Sigmoid colon (tissue), 7 donors: ENCODE measurements around the gene PPP1CB. TPM values are rescaled to one million over a fixed set of nuclear protein-coding genes. Genes with fewer than 3 reads are reported as not detected.

ENCODE experiments used
- DNase-seq: peaks from one replicate; pipeline ENCODE4 v3.0.0-alpha.2; 2019
- H3K27ac ChIP-seq, 4 donors: fragments of 200-600 bp; sonication (generic); one replicate each; pipeline ENCODE4 v1.5.1; 2016 to 2019; ENCODE audit warnings: mild to moderate bottlenecking in 1 of 4
- H3K27me3 ChIP-seq, 3 donors: fragments of 200-600 bp; sonication (generic); one replicate each; pipeline ENCODE4 v1.5.1; 2019; ENCODE audit warnings: mild to moderate bottlenecking in 1 of 3
- H3K36me3 ChIP-seq, 4 donors: fragments of 200-600 bp; sonication (generic); one replicate each; pipeline ENCODE4 v1.5.1; 2016 to 2019
- H3K4me1 ChIP-seq, 4 donors: fragments of 200-600 bp; sonication (generic); one replicate each; pipeline ENCODE4 v1.5.1; 2017 to 2019
- H3K4me3 ChIP-seq, 4 donors: fragments of 200-600 bp; sonication (generic); one replicate each; pipeline ENCODE4 v1.5.1; 2017 to 2019; ENCODE audit warnings: mild to moderate bottlenecking in 2 of 4, moderate library complexity in 1 of 4
- H3K9me3 ChIP-seq, 4 donors: fragments of 200-600 bp in 3 of 4; sonication (generic) in 3 of 4; one replicate each; pipeline versions ENCODE4 v1.5.1 to v1.6.1; 2013 to 2019
- EP300 ChIP-seq, 4 donors: sonication (generic); formaldehyde crosslinking; IDR thresholded peaks; one replicate each; pipeline ENCODE4 v1.6.1; 2017; ENCODE audit warnings: antibody characterized with exemption in 4 of 4
- POLR2A ChIP-seq, 2 donors: fragments of 450-650 bp; IDR thresholded peaks; one replicate each; pipeline ENCODE4 v1.6.1; 2016; ENCODE audit warnings: antibody characterized with exemption in 2 of 2, mild to moderate bottlenecking in 2 of 2, moderate library complexity in 2 of 2
- POLR2AphosphoS5 ChIP-seq, 4 donors: sonication (generic); formaldehyde crosslinking; IDR thresholded peaks; one replicate each; pipeline ENCODE4 v1.6.1; 2017; ENCODE audit warnings: antibody characterized with exemption in 4 of 4
- WGBS, 2 donors: extraction: QIAGEN DNeasy Blood & Tissue Kit; methylation state at CpG; one replicate each; pipeline ENCODE4 v1.1.7; 2013; 5-methylcytosine and 5-hydroxymethylcytosine counted together
- intact Hi-C: fragments of 100-400 bp; cut with DNase I; formaldehyde crosslinking; loops from one replicate; pipeline ENCODE4 v1.15.1; 2023
- polyA plus RNA-seq, 3 donors: library from polyadenylated mRNA; stranded (reverse); fragments of 200-250 nt; gene quantifications; one replicate each; pipeline ENCODE4 v1.2.3, GENCODE V29; 2013
- total RNA-seq, 4 donors: library from RNA; depleted of rRNA; stranded (reverse); fragments of >200 nt; gene quantifications; one replicate each; pipeline ENCODE4 v1.1.0, GENCODE V29; 2016
- TF ChIP-seq, protein P1 (sequence below), 4 experiments: fragments of 450-650 bp in 3 of 4; fragments of 200-600 bp in 1 of 4; IDR thresholded peaks; one replicate each; pipeline ENCODE4 v1.5.1; 2016 to 2019; ENCODE audit warnings: antibody characterized with exemption in 4 of 4, mild to moderate bottlenecking in 3 of 4, moderate library complexity in 2 of 4
- donor health status: healthy with polysubstance abuse.
- donor health status: Bipolar disorder and iron deficiency.
- donor health status: healthy.

PPP1CB gene
- total and polyA plus RNA-seq, 7 donors = 88.7 to 567 (median 446) TPM

DNA sequence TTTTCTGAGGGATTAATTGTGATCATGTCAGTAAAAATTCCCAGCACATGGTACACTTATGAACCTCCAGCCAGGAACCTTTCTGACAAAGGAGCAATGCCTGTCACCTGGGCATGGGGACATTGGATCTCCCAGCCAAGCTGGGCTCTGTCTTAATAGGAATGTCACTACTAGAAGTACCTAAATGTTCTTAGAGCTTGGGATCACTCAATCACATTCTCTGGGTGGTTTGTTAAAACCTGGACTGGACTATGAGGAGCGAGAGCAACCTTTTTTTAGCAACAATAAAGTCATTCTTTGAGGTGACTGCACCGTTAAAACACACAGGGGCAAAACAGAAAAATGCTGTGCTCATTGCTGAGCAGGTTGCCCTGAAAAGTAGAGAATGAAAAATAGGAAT, 6.4 kb upstream of the PPP1CB start:
- H3K4me1 ChIP-seq = peaks cover 0 to 5% (median 3%) of the 10 kb centered on the region in 4 donors
- no peaks in the 10 kb centered on the region for H3K36me3 ChIP-seq
- TF ChIP-seq, protein P1, sequence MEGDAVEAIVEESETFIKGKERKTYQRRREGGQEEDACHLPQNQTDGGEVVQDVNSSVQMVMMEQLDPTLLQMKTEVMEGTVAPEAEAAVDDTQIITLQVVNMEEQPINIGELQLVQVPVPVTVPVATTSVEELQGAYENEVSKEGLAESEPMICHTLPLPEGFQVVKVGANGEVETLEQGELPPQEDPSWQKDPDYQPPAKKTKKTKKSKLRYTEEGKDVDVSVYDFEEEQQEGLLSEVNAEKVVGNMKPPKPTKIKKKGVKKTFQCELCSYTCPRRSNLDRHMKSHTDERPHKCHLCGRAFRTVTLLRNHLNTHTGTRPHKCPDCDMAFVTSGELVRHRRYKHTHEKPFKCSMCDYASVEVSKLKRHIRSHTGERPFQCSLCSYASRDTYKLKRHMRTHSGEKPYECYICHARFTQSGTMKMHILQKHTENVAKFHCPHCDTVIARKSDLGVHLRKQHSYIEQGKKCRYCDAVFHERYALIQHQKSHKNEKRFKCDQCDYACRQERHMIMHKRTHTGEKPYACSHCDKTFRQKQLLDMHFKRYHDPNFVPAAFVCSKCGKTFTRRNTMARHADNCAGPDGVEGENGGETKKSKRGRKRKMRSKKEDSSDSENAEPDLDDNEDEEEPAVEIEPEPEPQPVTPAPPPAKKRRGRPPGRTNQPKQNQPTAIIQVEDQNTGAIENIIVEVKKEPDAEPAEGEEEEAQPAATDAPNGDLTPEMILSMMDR (IDR thresholded peaks at IDR 0.05) = no peak
- TF ChIP-seq EP300 (IDR thresholded peaks at IDR 0.05) (no peak), POLR2A (IDR thresholded peaks at IDR 0.05) (no peak), POLR2AphosphoS5 (IDR thresholded peaks at IDR 0.05) (no peak)
- no peak overlapping the region for H3K4me3 ChIP-seq
- H3K9me3 ChIP-seq = no peaks in the 10 kb centered on the region
- H3K27me3 ChIP-seq = no peaks in the 10 kb centered on the region
- no peak for DNase-seq
- intact Hi-C loops = no loop called here
- 66 to 78% methylated on average over 2 of the region's 2 CpGs for WGBS, 2 donors
- peak overlapping the region in 1 of 4 donors; percentile 100 for H3K27ac ChIP-seq

DNA sequence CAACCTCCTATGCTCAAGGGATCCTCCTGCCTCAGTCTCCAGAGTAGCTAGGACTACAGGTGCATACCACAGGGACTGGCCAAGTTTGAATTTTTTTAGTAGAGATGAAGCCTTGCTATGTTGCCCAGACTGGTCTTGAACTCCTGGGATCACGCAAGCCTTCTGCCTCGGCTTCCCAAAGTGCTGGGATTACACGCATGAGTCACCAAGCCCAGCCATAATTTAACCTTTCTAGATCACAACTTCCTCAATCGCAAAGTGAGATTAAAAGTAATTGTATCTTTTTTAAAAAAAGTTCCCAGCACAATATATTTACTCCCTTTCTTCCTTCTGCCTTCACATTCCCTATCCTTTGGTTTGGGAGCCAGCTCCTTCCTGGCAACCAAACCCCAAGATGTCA, 5.8 kb upstream of the PPP1CB start:
- H3K4me3 ChIP-seq = no peak overlapping the region
- H3K36me3 ChIP-seq = no peaks in the 10 kb centered on the region
- DNase-seq = no peak
- intact Hi-C loops = no loop called here
- H3K27me3 ChIP-seq = no peaks in the 10 kb centered on the region
- peaks cover 0 to 11% (median 9%) of the 10 kb centered on the region in 4 donors for H3K4me1 ChIP-seq
- TF ChIP-seq POLR2AphosphoS5 (IDR thresholded peaks at IDR 0.05) (no peak), EP300 (IDR thresholded peaks at IDR 0.05) (no peak), POLR2A (IDR thresholded peaks at IDR 0.05) (no peak)
- TF ChIP-seq, protein P1 (IDR thresholded peaks at IDR 0.05) = no peak
- H3K27ac ChIP-seq = peak overlapping the region in 2 of 4 donors; percentile 5 to 100
- 51 to 70% methylated on average over 4 of the region's 4 CpGs for WGBS, 2 donors
- H3K9me3 ChIP-seq = no peaks in the 10 kb centered on the region

DNA sequence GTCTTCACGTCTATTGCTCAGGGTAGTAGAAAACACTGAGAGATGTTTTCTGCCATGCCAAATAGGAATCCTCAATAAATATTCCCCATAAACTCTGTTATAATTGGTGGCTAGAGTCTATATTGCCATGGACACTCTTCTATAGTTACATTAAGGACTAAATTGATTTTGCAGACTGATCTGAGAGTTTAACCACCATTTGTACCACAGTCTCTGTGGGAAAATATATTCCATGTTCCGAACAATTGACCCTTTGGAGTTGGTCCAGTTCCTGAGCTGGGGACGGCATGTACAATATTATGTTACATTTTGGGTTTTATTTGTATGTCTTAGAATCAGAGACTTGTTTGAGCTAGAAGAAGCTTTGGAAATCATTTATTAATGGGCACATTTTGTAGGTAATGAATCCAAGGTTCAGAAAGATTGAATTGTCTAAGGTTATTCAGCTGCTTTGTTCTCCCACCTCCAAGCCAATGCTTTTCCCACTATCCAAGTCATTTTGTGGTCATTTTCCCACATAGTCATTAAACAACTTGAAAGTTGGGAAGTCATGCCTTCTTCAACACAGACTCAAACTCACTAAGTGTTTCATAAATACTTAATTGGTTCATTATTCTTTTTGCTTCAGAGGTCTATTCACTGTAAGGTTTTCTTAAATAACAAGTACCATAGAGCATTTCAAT, 5.1 kb upstream of the PPP1CB start:
- no peaks in the 10 kb centered on the region for H3K9me3 ChIP-seq
- no peaks in the 10 kb centered on the region for H3K36me3 ChIP-seq
- H3K4me1 ChIP-seq = peaks cover 0 to 15% (median 10%) of the 10 kb centered on the region in 4 donors
- peak overlapping the region in 1 of 4 donors; percentile 100 for H3K27ac ChIP-seq
- no peak for DNase-seq
- intact Hi-C loops = no loop called here
- WGBS, 2 donors = 92 to 96% methylated on average over 3 of the region's 3 CpGs
- H3K4me3 ChIP-seq = no peak overlapping the region
- H3K27me3 ChIP-seq = no peaks in the 10 kb centered on the region
- TF ChIP-seq, protein P1 (IDR thresholded peaks at IDR 0.05) = no peak
- TF ChIP-seq EP300 (IDR thresholded peaks at IDR 0.05) (no peak), POLR2AphosphoS5 (IDR thresholded peaks at IDR 0.05) (no peak), POLR2A (IDR thresholded peaks at IDR 0.05) (no peak)

DNA sequence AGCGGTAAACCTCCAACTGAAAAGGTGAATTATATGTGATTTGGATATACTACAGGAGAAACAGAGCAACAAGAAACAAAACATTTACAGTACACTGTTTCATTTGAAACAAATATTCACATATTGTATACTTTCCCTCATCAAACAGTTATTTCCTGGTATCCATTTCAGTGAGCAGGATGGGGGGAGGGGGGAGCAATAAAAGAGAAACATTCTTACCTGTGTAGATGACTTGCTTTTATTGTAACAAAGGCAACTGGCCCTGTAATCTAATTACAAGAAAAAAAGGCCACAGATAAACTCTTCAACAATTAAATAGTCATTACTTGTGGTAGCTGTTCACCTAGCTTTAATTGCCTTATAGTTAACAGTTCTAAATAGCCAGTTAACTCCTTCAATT, 3.9 kb upstream of the PPP1CB start:
- Histone ChIP-seq H3K4me1 (peaks cover 0 to 15% (median 10%) of the 10 kb centered on the region in 4 donors), H3K36me3 (no peaks in the 10 kb centered on the region), H3K9me3 (no peaks in the 10 kb centered on the region), H3K27ac (peak overlapping the region in 1 of 4 donors; percentile 100), H3K4me3 (no peak overlapping the region), H3K27me3 (no peaks in the 10 kb centered on the region)
- 32 to 78% methylated on average over 1 of the region's 1 CpG for WGBS, 2 donors
- intact Hi-C loops = no loop called here
- no peak for DNase-seq
- TF ChIP-seq EP300 (IDR thresholded peaks at IDR 0.05) = no peak
- TF ChIP-seq, protein P1 (IDR thresholded peaks at IDR 0.05) = no peak

DNA sequence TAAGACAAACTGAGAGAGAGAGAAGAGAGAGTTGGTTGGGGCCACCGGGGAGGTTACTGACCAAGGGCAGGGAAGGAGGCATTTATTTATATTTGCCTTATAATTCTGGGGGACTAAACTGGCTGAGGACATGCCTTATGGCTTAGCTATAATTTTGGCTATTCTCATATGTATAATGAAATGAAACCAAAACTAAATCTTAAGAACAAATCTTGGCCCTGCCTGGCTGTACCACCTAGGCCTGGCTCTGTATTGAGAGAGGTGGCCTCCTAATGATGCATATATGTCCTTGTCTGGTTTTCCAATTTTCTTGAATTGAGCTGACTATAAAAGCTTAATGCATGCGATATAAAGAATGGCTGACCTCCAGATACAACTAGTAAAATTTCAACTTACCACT, 3.5 kb upstream of the PPP1CB start:
- Histone ChIP-seq H3K27me3 (no peaks in the 10 kb centered on the region), H3K36me3 (no peaks in the 10 kb centered on the region), H3K9me3 (no peaks in the 10 kb centered on the region), H3K4me1 (peaks cover 0 to 15% (median 10%) of the 10 kb centered on the region in 4 donors), H3K4me3 (no peak overlapping the region), H3K27ac (peak overlapping the region in 1 of 4 donors; percentile 100)
- WGBS, 2 donors = 50 to 81% methylated on average over 2 of the region's 2 CpGs
- no peak for DNase-seq
- intact Hi-C loops = no loop called here
- TF ChIP-seq POLR2A (IDR thresholded peaks at IDR 0.05) = no peak
- no peak for TF ChIP-seq POLR2AphosphoS5 (IDR thresholded peaks at IDR 0.05)
- TF ChIP-seq, protein P1 (IDR thresholded peaks at IDR 0.05) = no peak
- TF ChIP-seq EP300 (IDR thresholded peaks at IDR 0.05) = no peak
